H1 (cell line): ENCODE data around the gene CDKN2B-AS1.

Source experiments
- CTCF ChIP-seq, 3 experiments: IDR thresholded peaks; 1 replicate in 2 of 3; 2 replicates in 1 of 3; pipeline versions ENCODE4 v1.5.1 to v1.6.1; 2011; ENCODE audit warnings: low read length in 3 of 3, mild to moderate bottlenecking in 3 of 3, inconsistent platforms in 2 of 3, low read depth in 1 of 3, moderate library complexity in 1 of 3; ENCODE audit not compliant: insufficient read depth in 1 of 3; ENCODE audit errors: control extremely low read depth in 1 of 3
- EP300 ChIP-seq, 2 experiments: IDR thresholded peaks; 1 replicate in 1 of 2; 2 replicates in 1 of 2; pipeline ENCODE4 v1.6.1; 2011 to 2012; ENCODE audit warnings: low read depth in 2 of 2, low read length in 2 of 2, mild to moderate bottlenecking in 2 of 2, borderline replicate concordance in 1 of 2, inconsistent platforms in 1 of 2, moderate library complexity in 1 of 2
- POLR2A ChIP-seq, 2 experiments: IDR thresholded peaks; 1 replicate in 1 of 2; 2 replicates in 1 of 2; pipeline ENCODE4 v1.6.1; 2011; ENCODE audit warnings: low read depth in 2 of 2, low read length in 2 of 2, mild to moderate bottlenecking in 2 of 2; ENCODE audit errors: control extremely low read depth in 1 of 2
- SIN3A ChIP-seq, 2 experiments: IDR thresholded peaks in 1 of 2; conservative IDR thresholded peaks in 1 of 2; 2 replicates each; pipeline ENCODE4 v1.6.1; 2011 to 2012; ENCODE audit warnings: low read length in 2 of 2, improper control_type of control experiment in 1 of 2, low read depth in 1 of 2, mild to moderate bottlenecking in 1 of 2
- SIRT6 ChIP-seq: IDR thresholded peaks from one replicate; pipeline ENCODE4 v1.7.1; 2012; ENCODE audit warnings: low read length, inconsistent platforms
- YY1 ChIP-seq: IDR thresholded peaks from 2 replicates; pipeline ENCODE4 v1.6.1; 2011; ENCODE audit warnings: low read depth, mild to moderate bottlenecking, low read length

DNA sequence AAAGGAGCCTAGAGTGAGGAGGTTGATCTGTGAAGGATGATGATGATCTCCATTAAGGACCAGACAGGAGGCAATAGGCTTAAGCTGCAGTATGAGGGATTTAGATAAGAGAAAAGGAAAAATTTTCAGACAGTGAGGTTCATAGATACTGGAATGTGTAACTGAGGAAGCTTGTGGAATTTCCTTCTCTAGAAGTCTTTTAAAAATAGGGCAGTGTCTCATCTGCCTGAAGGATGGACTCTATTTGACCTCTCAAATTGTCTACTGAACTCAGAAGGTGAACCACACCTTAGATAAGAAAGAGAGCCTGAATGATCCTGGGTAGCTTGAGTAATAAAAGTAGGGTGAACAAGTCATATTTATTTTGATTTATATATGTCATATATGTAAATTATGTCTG is 162.7 kb downstream of the CDKN2B-AS1 start:
- no peak for TF ChIP-seq EP300 (IDR thresholded peaks at IDR 0.05; ENCODE audit: borderline replicate concordance in 1 of 2, low read depth in 2 of 2, low read length in 2 of 2)
- TF ChIP-seq POLR2A (IDR thresholded peaks at IDR 0.05; ENCODE audit: control extremely low read depth in 1 of 2, low read depth in 2 of 2, low read length in 2 of 2): no peak
- TF ChIP-seq SIRT6: no peak
- TF ChIP-seq SIN3A (conservative IDR thresholded peaks at IDR 0.05 in 1 of 2, IDR thresholded peaks at IDR 0.05 in 1 of 2; ENCODE audit: low read depth in 1 of 2, low read length in 2 of 2): no peak
- no peak for TF ChIP-seq YY1
- no peak for TF ChIP-seq CTCF (IDR thresholded peaks at IDR 0.05; ENCODE audit: control extremely low read depth in 1 of 3, insufficient read depth in 1 of 3, low read depth in 1 of 3, low read length in 3 of 3)
